GM21619 (cell line): ENCODE data around the gene ADGB.
A peak's percentile ranks its signal among the peaks of the same experiment; 100 is the strongest.
"Not testable (repeated sequence)": the region's sequence is repeated elsewhere in the genome, so short reads cannot be mapped to it uniquely, and the experiment has no call there.

ENCODE experiments used
- ATAC-seq: cut with Tn5 transposase; IDR thresholded peaks from one replicate; pipeline ENCODE4 v1.9.1; 2021; ENCODE audit not compliant: unreplicated experiment

The ADGB gene

DNA sequence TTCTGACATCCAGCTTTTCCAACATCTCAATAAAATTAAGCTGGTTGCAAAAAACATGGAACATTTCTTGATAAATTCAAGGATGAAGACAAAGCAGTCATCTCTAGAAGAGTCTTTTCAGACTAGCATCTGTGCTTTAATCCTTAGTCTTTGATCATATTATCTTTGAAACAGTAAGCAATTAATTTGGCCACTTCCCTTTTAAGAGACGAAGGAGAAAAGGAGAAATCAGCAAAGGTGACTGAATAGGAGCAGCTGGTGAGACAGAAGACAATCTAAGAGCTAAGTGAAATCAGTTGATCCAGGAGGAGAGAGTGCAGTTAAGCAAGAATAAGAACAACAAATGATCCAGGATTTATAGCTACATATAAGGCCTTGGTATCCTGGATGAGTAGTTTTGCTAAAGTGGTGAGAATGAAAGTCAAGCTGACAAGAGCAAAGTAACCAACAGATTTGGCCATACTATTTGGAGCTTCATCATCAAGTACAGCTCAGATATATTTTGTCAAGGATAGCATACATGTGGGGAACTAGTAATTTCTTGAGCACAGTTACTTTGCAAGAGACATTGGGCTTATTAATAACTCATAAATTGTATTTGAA lies 215.5 kb downstream of the ADGB start:
- ATAC-seq: no peak

DNA sequence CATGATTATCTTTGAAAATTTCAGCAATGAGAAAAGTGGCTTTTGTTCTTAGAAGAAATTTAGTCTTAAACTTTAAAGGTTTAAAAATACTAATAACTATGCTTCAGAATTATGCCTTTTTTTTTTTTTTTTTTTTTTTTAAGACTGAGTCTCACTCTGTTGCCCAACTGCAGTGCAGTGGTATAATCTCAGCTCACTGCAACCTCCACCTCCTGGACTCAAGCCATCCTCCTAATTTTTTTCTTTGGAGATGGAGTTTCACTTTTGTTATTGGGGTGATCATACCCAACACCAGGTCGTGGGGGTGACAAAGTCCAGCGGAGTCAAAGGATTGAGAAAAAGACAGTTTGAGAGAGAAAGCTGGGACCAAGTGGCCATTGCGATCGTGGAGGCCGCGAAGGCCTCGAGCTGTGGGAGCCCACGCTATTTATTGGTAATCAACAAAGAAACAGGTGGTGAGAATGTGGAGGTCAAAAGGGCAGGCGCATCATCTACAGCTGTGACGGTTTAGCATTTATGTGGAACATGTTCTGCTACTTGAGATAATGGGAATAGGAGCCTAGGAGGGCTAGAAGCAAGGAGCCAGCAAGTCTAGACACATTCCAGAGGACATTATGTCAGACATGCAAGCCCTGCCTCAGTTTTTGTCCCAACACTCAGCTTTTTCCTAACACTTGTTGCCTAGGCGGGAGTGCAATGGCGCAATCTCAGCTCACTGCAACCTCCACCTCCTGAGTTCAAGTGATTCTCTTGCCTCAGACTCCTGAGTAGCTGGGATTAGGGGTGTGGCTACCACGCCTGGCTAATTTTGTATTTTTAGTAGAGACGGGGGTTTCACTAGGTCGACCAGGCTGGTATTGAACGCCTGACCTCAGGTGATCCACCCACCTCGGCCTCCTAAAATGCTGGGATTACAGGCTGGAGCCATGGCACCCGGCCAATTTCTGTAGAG lies 217.0 kb downstream of the ADGB start:
- ATAC-seq: not testable (repeated sequence)

DNA sequence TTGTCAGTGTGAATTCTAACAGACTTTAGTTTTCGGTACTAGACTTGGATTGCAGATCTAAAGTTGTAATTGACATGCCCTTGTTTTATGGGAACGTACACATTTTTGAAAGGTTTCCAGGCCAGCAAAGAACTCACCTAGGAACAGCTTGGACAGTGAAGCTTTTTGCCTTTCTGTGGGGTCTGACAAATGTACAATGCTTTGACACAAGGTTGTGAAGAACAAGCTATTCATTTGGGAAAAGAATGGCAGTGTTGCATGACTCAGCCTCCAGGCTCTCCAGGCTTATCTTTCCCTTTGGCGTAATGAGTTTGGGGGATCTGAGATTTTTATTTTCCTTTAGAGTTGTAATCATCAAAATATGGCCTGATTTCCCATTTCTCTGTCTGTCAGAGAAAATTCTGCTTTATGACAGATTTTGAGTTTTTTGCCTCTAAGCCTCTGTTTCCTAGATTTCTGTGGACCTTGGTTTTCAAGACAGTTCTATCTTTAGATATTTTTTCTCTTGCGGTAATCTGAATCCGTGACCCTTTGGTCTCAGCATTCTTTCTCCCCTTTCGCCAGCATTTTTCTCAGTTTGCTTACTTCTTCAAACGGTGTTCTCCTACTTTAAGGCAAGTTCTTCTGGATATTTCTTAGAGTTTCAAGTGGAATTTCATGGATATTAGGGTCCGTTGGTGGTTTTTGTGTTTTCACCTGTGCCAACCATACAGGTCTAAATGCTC lies 221.0 kb downstream of the ADGB start:
- ATAC-seq: no peak

DNA sequence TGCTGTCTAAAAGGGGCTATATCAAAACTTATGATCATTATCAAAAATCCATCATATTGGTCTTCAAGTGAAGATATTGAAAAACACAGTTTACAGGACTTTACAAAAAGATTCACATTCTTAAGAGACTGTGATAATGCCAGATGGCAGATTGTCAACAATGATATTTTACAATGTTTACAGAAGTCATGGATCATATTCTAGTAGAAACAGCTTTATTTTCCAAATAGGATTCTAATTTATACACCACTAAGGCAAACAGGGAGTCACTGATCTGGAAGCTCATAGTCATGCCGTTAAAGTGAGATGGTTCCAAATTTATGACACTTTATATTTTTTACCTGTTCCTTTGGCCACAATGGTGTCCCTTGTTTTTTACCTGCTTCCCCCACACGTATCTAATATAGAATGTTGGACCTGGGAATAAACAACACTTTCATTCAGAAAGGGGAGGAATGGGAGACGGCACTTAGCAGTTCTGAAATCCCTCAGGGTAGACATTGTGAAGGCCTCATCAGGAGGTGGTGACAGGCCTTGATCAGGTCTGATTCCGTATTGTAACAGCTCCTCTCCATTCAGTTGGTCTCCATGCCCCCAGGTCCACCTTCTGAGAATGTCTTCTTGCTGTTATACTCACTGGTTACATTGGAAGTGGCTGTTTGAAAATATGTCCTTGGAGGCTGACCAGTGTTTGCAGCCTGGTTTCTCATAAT lies 228.6 kb downstream of the ADGB start:
- ATAC-seq: no peak

DNA sequence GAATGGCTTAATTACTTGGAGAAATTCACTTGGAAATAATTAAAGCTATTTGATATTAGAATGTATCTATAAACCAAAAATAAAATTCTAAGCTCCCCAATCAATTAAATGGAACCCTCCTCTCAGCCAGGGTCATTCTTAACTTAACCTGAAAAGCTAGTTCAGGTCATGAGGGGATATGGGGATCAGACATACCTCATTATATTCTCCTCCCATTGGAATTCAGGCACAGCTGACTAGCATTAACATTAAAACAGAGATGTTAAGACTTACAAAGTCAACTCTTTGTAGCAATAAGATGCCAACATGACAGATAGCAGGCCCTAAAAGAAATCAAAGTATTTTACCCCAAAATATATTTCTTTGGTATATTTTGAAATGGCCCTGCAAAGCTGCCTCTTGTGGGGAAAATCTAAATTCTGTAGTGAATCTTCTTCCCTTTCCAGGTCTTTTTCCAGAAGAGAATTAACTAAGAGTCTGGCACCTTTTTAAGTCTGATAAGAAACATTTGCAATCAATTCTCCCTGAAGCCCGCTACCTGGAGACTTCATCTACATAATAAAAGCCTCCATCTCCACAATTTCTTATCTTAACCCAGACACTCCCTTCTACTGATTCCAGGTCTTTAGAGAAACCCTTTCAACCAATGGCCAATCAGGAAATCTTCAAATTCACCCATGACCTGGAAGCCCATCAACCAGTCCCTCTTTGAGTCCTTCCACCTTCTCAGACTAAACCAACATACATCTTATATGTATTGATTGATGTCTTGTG lies 231.2 kb downstream of the ADGB start:
- no peak for ATAC-seq

DNA sequence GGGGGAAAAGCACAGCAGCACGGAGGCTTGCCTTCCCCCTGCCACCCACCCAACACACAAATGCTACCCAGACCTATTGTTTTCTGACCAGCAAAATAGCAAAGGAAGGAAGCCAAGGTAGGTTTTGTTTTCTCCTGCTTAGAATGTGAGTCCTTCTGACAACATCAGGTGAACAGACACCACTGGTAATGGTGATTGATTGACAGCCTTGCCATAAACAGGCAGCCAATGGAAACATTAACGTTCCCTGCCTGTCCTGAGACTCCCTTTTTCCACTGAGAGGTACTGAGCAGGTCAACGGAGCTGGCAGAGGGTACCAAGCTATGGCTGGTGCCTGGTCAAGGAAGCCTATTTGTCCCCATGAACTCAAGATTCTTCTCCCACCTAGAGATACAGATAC lies 234.4 kb downstream of the ADGB start:
- no peak for ATAC-seq

DNA sequence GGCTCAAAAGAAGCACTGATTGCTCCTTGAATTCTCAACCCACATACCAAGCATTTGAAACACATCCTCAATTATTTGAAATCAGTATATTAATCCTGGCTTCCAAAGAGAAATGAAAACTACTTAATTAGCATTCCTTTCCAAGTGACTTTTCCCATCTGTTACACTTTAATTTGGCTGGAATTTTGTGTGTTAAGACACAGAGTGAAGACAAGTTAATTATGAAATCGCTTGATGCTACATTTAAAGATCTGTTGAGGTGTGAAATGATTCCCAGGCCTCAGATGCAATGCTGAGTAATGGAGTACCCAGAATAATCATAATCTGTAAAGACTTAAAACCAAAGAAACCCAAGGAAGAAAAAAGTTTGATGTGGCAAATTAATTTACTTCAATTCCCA lies 241.4 kb downstream of the ADGB start:
- ATAC-seq: no peak

DNA sequence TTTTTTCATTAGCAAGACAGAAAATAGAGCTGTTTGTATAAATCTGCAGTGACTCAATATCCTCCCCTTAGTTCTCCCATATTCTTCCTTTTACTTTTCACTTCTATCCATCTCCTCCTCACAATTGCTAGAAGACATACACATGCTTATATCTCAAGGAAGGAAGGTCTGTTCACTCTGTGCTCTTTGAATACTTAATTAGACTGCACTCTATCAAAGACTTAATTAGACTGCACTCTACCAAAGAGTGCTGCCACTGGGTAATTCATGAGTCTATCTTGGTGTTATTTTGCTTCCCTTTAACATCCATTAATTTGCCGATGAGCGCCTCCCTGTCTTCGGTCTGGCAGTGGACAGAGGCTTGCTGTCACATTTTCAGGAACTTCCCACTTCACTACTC lies 241.9 kb downstream of the ADGB start:
- no peak for ATAC-seq

DNA sequence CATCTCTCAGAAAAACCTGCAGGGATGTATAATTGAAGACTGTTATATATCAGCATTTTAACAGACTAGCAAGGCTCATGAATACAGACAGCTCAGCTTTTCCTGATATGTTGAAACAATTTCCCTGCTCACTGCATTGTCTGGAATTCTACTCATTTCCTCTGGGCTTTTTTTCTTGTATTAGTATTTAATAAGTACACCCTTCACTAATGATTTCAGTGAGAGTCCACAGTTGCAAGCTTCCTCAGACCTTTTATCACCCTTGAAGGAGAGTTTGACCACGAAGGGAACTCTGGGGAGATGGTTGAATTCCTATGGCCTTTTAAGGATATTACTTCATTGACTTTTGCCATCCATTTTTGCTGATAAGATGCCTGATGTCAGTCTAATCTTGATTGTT lies 248.7 kb downstream of the ADGB start:
- ATAC-seq: no peak

DNA sequence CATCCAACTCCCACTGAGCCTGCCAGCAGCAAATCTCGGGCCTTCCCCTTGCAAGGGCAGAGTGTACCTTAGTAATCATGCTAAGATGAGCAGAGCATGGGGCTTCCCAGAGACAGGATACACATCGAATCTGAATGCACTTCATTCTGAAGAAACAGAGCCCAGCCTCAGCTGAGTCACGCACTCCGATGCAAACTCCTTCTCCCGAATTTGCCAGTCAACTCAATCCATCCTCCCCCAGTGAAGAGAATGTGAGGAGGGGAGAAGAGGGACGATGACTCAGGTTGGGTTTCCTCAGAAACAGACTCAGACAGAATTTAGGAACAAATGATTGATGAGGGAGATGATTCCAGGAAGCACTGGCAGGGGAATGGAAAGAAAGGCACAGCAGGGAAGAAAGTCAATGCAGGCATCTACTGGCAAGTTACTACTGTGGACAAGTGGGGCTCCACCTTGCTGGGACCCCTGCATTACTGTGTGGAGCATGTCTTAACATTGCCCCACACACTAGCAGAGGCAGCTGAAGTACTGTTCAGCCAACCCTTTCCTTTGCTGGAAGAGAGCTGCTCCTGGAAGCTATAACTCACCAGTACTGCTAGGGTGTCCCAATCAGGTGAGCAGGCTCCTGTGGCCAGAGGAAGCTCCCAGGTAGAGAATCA lies 251.6 kb downstream of the ADGB start:
- peak; percentile 68 for ATAC-seq

DNA sequence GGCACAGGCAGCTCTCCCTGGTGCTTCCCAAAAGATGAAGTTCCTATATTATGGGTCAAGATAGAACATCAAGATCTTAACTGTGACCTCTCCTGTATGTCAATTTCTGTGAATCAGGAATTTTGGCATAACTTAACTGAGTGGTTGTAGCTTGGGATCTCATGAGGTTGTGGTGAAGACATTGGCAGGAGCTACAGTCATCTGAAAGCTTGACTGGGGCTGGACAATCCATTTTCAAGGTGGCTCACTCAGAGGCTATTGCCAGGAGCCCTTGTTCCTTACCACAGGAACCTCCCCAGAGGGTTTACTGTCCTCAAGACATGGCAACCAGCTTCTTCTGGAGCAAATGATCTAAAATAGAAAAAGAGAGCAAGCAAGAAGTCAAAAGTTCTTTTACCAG lies 252.2 kb downstream of the ADGB start:
- ATAC-seq: no peak

DNA sequence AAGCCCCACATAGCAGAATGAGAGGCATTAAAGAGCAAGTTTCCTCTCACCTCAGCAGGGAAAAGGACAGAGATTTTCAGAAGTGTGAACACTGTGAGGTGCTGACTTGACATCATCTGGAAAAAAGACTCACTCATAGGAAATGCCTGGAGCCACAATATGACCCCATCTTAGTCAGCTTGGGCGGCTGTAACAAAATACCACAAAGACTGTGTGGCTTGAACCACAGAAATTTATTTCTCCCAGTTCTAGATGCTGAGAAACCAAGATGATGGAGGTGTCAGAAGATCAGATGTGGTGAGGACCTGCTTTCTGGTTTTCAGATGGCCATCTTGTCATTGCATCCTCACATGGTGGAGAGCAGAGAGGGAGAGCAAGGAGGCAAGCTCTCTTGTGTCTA lies 253.1 kb downstream of the ADGB start:
- ATAC-seq: no peak

DNA sequence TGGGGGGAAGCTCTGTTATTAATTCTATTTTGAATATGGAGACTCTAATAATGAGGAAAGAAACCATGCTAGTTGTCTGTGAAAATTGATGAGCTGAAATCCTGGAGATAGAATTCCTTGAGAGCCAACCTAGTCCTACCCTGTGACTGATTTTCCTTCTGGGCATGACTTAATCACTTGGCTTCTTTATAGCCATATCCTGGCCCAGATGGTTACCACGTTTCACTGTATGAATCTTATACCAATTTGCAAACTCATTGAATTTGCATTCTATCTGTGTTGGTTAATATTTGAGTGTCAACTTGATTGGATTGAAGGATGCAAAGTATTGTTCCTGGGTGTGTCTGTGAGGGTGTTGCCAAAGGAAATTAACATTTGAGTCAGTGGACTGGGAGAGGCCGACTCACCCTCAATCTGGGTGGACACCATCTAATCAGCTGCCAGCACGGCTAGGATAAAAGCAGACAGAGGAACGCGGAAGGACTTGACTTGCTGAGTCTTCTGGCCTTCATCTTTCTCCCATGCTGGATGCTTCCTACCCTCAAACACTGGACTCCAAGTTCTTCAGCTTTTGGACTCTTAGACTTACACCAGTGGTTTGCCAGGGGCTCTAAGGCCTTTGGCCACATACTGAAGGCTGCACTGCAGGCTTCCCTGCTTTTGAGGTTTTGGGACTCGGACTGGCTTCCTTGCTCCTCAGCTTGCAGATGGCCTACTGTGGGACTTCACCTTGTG lies 255.9 kb downstream of the ADGB start:
- ATAC-seq: not testable (repeated sequence)

DNA sequence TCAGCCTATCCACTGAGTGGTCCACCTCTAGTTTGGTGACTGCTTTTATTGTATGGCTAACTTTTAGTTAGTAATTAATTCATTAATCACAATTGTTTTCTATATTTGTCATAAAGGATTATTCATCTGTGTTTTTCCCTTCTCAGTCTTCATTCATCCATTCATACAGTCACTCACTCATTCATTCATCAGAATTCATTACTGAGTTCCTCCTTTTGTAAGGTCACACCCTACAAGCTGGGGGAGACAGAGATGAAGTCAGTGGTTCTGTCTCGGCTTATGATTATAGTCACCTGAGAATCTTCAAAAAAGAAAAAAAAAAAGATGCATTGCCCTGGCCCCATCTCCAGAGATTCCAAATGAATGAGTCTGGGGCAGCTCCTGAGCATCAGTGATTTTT lies 257.1 kb downstream of the ADGB start:
- peak; percentile 5 for ATAC-seq

DNA sequence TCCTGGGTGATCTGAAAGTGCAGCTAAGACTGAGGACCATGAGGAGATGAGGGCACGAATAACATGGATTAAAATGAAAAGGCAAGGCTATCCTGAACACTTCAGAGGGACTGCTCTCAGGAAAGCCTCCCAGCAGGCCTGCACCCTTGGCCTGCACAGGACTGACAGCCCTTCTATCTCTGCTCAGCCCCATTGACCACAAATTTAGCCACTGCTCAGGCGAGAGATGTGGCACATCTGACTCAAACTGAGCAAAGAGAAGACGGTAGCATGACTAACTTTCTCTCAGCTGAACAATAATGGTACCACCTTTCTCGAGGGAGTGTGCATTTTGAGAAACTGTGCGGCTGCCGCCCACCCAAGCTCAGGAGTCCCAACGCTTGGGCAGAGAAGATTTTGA lies 257.5 kb downstream of the ADGB start:
- peak; percentile 63 for ATAC-seq

DNA sequence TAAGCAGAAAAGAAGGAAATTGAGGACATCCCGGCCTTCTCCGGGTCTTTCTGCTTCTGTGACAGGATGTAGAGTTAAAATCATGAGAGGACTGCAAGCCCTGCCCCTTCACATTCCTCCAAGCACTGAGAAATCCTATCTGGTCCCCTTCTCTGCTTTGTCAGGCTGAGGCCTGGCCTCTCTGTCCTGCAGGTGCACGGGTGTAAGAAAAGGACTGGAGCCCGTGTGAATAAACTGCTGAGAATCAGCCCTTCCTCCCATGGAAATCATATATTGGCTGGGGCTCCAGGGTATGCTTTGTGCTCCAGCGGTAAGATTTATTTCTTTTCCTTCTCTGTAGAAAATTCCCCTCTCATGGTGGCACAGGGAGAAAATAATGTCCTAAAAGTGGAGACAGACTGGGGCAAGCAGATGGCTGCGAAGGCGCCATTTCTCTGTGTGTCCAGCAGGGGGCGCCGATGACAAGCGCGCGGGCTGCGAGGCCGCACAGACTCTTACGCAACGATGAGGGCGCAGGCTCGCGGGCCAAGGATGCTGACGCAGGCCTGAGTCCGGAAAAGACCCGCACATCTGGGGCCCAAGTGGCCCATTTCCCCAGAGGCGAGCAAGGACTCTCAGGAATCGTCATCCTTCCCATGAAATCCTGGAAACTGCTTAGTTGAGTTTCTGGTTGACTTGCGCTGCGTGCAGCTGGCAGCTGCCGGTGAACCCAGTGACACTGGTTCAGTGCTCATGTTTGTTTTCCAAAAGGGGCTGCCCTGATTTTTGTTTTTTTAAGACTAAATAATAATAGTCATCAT lies 258.6 kb downstream of the ADGB start:
- ATAC-seq: peak; percentile 89

DNA sequence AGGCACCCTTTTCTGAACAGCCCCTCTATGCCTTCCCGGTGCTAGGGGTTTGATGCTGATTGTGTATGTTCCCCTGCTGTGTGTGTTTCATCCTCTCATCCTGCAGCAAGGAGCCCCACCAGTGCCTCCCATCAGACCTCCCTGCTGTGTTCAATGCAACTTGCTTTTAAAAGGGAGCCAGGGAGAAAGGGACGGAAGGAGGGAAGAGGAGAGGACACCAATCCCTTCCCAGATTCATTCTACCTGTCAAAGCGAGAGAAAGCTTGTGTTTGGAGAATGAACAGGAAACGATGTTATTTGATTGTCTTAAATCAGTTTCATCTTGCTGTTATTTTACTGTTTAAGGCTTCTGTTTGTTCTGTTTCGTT lies 259.2 kb downstream of the ADGB start:
- ATAC-seq: peak; percentile 16

DNA sequence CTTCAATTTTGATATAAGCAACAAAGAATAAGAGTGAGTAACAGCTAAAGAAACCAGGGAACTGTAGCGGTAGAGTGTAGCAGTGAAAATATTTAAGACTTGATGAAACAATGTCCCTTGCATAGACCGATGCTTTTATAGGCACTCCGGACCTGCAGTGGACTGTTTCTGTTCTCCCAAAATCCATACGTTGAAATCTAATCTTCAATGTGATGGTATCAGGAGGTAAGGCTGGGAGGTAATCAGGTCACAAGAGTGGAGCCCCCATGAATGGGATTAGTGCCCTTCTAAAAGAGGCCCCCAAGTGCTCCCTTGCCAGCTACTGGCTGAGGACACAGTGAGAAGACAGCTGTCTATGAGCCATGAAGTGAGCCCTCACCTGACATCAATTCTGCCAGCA lies 260.4 kb downstream of the ADGB start:
- no peak for ATAC-seq
